RWPE1 (cell line): Measurements from ENCODE around the gene MTFR2.

ENCODE experiments used
- CTCF ChIA-PET: fragments of 350-600 bp; sonication (Branson Sonifier 250); formaldehyde crosslinking; extraction: SDS; loops from one replicate; lab custom pipeline; 2021; lab: Yijun Ruan, JAX
- POLR2A ChIA-PET: fragments of 400-600 bp; formaldehyde crosslinking; extraction: SDS; loops from one replicate; lab custom pipeline; 2020; ENCODE audit warnings: antibody characterized with exemption; ENCODE audit not compliant: low non-redundant PET; lab: Yijun Ruan, JAX
- DNase-seq: peaks from one replicate; pipeline ENCODE4 v3.0.0; 2012; ENCODE audit warnings: low spot score
- H3K27ac ChIP-seq: fragments of 450-650 bp; 2 replicates; pipeline ENCODE4 v1.5.1; 2017
- TF ChIP-seq, protein P1 (sequence below): fragments of 450-650 bp; conservative IDR thresholded peaks from 2 replicates; pipeline ENCODE4 v1.5.1; 2017; ENCODE audit warnings: low read depth, mild to moderate bottlenecking

MTFR2 gene

DNA sequence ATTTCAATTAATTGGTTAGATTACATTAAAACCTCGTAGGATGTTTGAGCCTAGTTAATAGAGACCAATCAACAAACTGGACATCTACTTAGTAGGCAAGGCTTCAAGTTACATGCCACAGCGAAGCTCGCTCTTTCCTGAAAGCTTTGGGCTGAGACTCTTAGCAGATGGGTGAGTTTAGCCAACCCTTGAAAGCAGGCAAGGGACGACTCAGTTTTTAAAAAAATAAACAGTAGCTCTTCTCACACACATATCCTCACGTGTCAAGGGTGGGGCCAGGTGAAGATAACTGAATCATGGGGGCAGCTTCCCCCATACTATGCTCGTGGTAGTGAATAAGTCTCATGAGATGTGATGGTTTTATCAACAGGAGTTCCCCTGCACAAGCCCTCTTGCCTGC lies 775 bp downstream of the MTFR2 start:
- POLR2A ChIA-PET: no interaction called here
- H3K27ac ChIP-seq: peak overlapping the region; percentile 78
- CTCF ChIA-PET: interaction anchor here (0.5 kb wide), 1 partner anchor 862 kb away, joined by 3 read pairs; no protein-coding TSS in a partner anchor
- TF ChIP-seq, protein P1, sequence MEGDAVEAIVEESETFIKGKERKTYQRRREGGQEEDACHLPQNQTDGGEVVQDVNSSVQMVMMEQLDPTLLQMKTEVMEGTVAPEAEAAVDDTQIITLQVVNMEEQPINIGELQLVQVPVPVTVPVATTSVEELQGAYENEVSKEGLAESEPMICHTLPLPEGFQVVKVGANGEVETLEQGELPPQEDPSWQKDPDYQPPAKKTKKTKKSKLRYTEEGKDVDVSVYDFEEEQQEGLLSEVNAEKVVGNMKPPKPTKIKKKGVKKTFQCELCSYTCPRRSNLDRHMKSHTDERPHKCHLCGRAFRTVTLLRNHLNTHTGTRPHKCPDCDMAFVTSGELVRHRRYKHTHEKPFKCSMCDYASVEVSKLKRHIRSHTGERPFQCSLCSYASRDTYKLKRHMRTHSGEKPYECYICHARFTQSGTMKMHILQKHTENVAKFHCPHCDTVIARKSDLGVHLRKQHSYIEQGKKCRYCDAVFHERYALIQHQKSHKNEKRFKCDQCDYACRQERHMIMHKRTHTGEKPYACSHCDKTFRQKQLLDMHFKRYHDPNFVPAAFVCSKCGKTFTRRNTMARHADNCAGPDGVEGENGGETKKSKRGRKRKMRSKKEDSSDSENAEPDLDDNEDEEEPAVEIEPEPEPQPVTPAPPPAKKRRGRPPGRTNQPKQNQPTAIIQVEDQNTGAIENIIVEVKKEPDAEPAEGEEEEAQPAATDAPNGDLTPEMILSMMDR: no peak
- DNase-seq: no peak

DNA sequence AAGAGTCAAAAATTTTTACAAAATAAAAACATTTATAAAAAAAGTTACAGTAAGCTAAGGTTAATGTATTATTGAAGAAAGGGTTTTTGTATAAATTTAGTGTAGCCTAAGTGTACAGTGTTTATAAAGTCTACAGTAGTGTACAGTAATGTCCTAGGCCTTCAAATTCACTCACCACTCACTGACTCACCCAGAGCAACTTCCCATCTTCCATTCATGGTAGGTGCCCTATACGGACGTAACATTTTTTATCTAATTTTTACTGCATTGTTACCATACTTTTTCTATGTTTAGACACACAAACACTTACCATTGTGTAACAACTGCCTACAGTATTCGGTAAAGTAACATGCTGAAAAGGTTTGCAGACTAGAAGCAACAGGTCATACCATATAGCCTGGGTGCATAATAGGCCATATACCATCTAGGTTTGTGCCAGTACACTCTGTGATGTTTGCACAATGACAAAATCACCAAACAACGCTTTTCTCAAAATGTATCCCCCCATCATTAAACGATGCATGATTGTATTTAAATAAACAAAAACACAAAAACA lies 6.0 kb downstream of the MTFR2 start:
- TF ChIP-seq, protein P1: no peak
- no peak for DNase-seq
- POLR2A ChIA-PET: no interaction called here
- CTCF ChIA-PET: no interaction called here
- H3K27ac ChIP-seq: no peak overlapping the region

DNA sequence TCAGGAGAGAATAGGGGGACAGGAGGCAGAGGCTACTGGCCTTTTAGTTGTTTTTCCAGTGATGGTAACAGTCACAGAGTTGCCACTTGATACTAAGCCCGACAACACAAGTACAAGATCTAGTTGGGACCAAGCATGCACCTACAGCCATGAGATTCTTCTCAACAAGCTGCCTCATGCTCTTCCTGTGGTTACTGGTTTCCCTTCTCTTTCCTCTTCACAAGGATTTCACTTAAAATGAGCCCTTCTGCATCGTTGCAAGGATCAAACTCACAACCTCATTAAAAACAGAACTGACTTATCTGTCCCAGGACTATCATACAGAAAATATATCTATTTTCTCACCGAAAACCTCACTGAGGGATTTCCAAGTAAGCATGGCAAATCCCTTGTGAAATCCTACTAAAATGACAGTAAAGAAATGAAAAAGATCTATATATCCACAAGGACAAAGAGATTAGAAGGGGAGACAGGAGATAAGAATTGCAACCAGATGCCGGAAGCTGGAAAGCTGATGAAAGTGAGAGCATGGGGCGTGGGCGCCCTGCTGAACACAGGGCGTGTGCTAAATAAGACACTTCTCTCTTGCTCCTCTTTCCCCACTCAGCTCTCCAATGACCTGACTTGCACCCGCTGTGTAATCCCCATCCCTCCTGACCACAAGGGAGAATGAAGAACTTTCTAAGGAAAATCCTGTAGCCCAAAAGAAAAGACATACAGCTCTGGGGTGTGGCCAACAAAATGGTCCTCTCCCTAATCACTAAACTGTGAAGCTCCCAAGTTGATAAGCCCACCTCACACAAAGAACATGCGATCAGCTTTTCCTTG lies 13.4 kb downstream of the MTFR2 start:
- TF ChIP-seq, protein P1: no peak
- H3K27ac ChIP-seq: no peak overlapping the region
- no peak for DNase-seq
- CTCF ChIA-PET: interaction anchor here (0.6 kb wide), 3 partner anchors 42 to 699 kb away, joined by 3 read pairs; no protein-coding TSS in a partner anchor
- POLR2A ChIA-PET: no interaction called here

DNA sequence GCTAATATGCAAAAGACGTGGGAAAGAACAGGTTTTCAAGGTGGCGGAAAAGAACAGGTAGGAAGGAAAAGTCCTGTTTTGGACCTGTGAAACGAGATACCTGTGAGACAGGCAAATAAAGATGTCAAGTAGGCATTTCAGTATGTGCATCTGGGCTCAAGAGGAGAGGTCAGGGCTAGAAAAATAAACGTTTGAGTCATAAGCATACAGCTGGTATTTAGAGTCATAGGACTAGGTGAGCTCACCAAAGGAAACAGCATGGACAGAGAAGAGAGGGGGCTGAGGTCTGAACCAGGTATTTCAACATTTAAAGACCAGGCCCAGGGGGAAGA lies 14.9 kb downstream of the MTFR2 start:
- TF ChIP-seq, protein P1: no peak
- ChIA-PET POLR2A (no interaction called here), CTCF (no interaction called here)
- DNase-seq: no peak
- H3K27ac ChIP-seq: no peak overlapping the region

DNA sequence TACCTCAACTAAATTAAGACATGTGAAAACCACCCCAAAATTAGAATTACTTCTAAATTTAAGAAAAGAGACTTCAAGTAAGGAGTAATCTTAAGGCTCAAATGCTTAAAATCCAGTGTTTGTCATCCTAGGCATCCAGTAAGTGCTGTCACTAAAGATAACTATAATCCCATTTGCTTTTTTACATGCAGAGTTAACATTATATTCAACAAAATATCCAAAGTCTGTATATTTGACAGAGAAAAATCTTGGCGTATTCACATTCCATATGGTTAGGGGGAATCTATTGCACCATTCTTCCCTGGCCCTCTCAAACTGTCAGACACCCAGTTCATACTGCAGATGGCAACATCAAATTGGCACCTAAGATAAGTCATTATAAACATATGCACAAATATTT lies 17.4 kb downstream of the MTFR2 start:
- TF ChIP-seq, protein P1: no peak
- no peak overlapping the region for H3K27ac ChIP-seq
- no peak for DNase-seq
- ChIA-PET CTCF (interaction anchor here (0.7 kb wide), 2 partner anchors 175 to 699 kb away, joined by 3 to 4 read pairs; no protein-coding TSS in a partner anchor), POLR2A (no interaction called here)

DNA sequence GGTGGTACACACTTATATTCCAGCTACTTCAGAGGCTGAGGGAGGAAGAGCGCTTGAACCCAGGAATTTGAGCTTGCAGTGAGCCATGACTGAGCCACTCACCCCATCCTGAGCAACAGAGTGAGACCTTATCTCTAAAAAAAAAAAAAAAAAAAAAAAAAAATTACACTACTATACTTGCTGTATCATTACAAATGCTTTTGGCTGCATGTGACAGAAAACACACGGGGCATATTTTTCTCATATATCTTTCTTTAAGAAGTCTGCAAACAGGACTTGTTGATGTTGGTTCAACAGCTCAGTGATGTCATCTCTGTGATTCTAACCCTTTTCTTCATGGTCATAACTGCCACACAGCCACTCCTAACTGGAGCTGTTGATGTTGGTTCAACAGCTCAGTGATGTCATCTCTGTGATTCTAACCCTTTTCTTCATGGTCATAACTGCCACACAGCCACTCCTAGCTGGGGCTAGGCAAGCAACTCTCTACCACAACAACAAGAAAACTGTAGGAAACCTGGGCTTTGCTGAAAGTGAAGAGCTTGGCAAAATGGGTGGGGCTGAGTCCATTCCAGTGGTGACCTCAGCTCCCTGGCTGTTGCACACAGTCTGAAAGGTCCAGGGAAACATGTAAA lies 19.8 kb downstream of the MTFR2 start:
- ChIA-PET CTCF (interaction anchor here (0.7 kb wide), 1 partner anchor 85 kb away, joined by 9 read pairs; no protein-coding TSS in a partner anchor), POLR2A (no interaction called here)

More for the DNA sequence above, 19.8 kb downstream of the MTFR2 start:
- TF ChIP-seq, protein P1: no peak
- no peak for DNase-seq
- no peak overlapping the region for H3K27ac ChIP-seq
